HG03060 (cell line): Measurements from ENCODE around the gene DOCK10.

Experiments used
- ATAC-seq: cut with Tn5 transposase; IDR thresholded peaks from one replicate; pipeline ENCODE4 v1.9.1; 2021; ENCODE audit warnings: low read depth, moderate number of reproducible peaks; ENCODE audit not compliant: unreplicated experiment

Gene DOCK10

GRCh38 chr2:224799691-224800090 is 242.6 kb downstream of the DOCK10 start:
- no peak for ATAC-seq

GRCh38 chr2:224798180-224798579 is 244.1 kb downstream of the DOCK10 start:
- no peak for ATAC-seq

GRCh38 chr2:224796695-224797305 is 245.5 kb downstream of the DOCK10 start:
- ATAC-seq: no peak

DNA sequence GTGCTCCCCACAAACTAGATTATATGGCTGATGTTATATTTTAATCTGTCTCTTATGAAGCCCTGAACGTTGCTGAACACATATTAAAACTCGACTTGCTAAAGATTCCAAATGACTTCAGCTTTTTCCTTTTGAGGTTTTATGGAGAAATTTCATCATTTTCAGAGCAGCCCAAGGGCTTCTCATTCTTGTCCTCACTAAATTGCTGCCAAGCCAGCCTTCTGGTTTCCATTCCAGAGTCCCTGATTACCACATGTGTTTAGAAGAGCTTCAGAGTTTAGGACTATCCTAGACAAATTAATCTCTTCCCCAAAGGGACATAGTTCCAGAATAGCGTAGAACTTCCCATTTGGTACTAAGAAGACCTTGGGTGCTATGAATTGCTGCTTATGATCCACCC is 248.3 kb downstream of the DOCK10 start:
- ATAC-seq: no peak

GRCh38 chr2:224786848-224787247 is 255.4 kb downstream of the DOCK10 start:
- ATAC-seq: no peak

DNA sequence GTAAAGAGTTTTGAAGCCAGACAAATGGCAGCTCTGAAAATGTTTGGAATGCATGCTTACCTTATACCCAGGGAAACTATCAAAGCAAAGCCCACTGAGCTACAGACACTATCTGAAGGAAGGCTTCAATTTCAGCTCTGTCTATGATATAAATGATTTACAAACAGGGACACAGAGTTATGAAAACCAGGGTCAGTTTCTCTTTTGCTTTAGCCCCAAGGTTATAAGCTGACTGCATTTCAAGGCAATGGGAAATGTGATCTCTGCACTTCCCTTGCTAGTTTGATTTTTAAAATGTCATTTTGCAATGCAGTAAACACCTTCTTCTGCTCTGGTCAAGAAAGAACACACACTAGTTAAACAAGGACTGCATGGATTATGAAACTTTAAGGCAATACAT is 260.9 kb downstream of the DOCK10 start:
- no peak for ATAC-seq

- ATAC-seq: no peak
Observed at GRCh38 chr2:224780823-224781222, 261.4 kb downstream of the DOCK10 start.

- ATAC-seq: no peak
Observed at GRCh38 chr2:224780106-224780505, 262.2 kb downstream of the DOCK10 start.

GRCh38 chr2:224778474-224778877 is 263.8 kb downstream of the DOCK10 start:
- peak; percentile 79 for ATAC-seq

DNA sequence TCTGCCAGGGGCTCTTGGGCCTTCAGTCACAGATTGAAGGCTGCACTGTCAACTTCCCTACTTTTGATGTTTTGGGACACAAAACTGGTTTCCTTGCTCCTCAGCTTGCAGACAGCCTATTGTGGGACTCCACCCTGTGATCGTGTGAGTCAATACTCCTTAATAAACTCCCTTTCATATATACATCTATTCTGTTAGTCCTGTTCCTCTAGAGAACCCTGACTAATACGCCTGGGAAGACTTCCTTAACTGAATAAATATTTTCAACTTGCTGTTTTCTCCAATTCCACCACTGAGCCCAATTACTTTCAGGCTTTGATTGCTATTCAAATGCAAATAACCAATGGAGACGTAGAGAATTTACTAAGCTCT is 264.7 kb downstream of the DOCK10 start:
- no peak for ATAC-seq

- ATAC-seq: no peak
Observed at GRCh38 chr2:224776795-224777558, 265.3 kb downstream of the DOCK10 start.

DNA sequence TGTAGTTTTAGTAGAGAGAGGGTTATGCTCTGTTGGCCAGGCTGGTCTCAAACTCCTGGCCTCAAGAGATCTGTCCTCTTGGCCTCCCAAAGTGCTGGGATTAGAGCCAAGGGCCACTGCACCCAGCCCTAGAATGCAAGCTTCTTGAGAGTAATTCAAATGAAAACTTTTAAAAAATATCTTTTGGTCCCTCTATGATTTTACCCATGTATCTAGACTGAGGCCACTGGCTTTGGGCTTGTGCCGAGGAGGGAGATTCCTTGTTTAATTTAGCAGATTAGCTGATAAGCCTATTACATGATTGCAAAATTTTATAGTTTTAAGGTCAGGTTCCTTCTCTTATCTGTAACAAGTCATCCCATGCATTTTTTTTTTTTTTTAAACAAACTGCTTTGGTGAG is 266.6 kb downstream of the DOCK10 start:
- no peak for ATAC-seq

DNA sequence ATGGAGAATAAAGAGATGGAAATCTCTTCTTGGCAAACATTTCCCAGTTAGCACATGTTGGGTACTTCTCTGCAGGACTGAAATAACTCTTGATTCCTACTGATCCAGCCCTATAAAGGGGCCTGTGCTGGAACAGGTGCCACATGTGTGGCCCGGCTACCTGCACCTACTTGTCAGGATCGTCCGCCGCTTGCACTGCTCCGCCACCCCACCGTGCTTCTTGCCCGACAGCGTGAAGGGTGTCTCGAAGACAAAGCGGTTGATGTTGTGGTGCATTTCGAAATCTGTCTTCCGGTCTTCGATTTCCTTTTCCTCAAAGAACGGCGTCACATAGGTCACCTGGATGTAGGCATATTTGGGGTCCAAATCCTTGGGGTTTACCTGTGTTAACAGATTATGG is 267.5 kb downstream of the DOCK10 start:
- ATAC-seq: no peak

DNA sequence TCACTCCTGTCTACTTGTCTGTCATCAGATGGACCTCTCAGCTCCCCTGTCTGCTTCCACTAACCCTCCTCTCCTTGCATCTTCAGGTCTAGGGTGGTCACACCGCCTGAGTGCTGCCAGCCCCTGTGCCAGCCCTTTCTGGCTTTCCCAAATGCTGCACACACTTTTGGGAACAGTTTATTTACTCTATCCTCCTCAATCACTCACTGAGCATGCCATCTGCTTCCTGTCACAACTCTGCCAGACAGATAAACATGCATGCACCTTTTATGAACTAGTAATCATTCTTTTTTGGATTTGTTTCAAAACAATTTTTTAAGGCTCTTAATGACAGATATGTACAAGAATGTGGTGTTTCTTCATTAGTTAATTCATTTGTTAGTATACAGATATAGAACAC is 269.8 kb downstream of the DOCK10 start:
- ATAC-seq: no peak

- no peak for ATAC-seq
Observed at GRCh38 chr2:224769489-224769888, 272.8 kb downstream of the DOCK10 start.

DNA sequence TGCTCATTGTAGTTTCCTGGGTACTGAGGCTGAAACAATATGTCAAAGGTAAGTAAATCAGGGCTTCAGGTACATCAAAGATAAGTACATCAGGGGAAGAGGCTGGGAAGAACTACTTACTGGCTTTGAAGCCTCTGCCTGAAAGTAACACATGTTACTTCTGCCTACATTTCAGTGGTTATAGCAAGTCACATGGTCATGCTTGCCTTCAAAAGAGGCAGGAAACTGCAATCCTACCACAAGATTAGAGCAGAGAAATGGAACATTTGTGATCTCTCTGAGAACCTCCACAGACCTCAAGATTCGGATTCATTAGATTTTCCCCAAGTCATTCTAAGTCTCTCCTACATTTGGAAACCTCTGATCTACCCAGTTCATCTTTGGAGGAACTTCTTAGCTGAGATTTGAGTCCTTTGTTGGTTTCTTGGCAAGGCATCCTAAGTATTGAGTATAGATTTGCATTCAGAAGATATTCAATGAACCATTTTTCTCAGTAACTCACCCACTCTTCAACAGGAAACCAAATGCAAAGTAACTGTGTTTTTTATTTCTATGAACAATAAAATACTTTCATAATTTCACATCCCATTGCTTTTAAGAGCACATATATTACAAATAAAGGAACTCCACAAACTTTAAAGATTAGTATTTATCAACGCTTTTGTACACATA is 277.6 kb downstream of the DOCK10 start:
- no peak for ATAC-seq

GRCh38 chr2:224757934-224758548 is 284.2 kb downstream of the DOCK10 start:
- no peak for ATAC-seq

- no peak for ATAC-seq
Observed at GRCh38 chr2:224753743-224754540, 288.3 kb downstream of the DOCK10 start.

- ATAC-seq: no peak
Observed at GRCh38 chr2:224751996-224752698, 290.1 kb downstream of the DOCK10 start.

GRCh38 chr2:224749136-224749535 is 293.1 kb downstream of the DOCK10 start:
- no peak for ATAC-seq
